Osteocyte (in vitro differentiated cells): ENCODE data around the gene SCAF4. TPM values are rescaled to one million over a fixed set of nuclear protein-coding genes. Genes with fewer than 3 reads are reported as not detected.
A peak's percentile ranks its signal among the peaks of the same experiment; 100 is the strongest.

Source experiments
- DNase-seq: peaks from one replicate; pipeline ENCODE4 v3.0.0; 2021; ENCODE audit warnings: mixed read lengths; ENCODE audit not compliant: unreplicated experiment; ENCODE audit errors: extremely low spot score
- H3K27ac Mint-ChIP-seq: one replicate; pipeline ENCODE4 v1.8.0; 2021; ENCODE audit warnings: mild to moderate bottlenecking, mixed read lengths; ENCODE audit not compliant: unreplicated experiment
- H3K27me3 Mint-ChIP-seq: one replicate; pipeline ENCODE4 v1.8.0; 2021; ENCODE audit warnings: mixed read lengths; ENCODE audit not compliant: unreplicated experiment
- H3K36me3 Mint-ChIP-seq: one replicate; pipeline ENCODE4 v1.8.0; 2021; ENCODE audit warnings: mixed read lengths; ENCODE audit not compliant: unreplicated experiment
- H3K4me1 Mint-ChIP-seq: one replicate; pipeline ENCODE4 v1.8.0; 2021; ENCODE audit warnings: mixed read lengths; ENCODE audit not compliant: unreplicated experiment
- H3K4me3 Mint-ChIP-seq: one replicate; pipeline ENCODE4 v1.8.0; 2021; ENCODE audit warnings: mild to moderate bottlenecking, moderate library complexity, mixed read lengths; ENCODE audit not compliant: unreplicated experiment
- H3K9me3 Mint-ChIP-seq: one replicate; pipeline ENCODE4 v1.8.0; 2021; ENCODE audit warnings: mixed read lengths; ENCODE audit not compliant: unreplicated experiment
- total RNA-seq: library from RNA; stranded (reverse); gene quantifications from 2 replicates; pipeline ENCODE4 v1.2.1, GENCODE V29; 2021
- TF ChIP-seq, protein P1 (sequence below): fragments of 200-600 bp; sonication (generic); IDR thresholded peaks from 2 replicates; pipeline ENCODE4 v1.5.0; 2021; ENCODE audit warnings: antibody characterized with exemption, mild to moderate bottlenecking, moderate library complexity

The SCAF4 gene
- total RNA-seq, 1 donor from 2014 or later, result 32.7 TPM

- Mint-ChIP-seq H3K9me3 (no peaks in the 10 kb centered on the region), H3K4me3 (no peak overlapping the region), H3K36me3 (no peaks in the 10 kb centered on the region), H3K4me1 (peaks cover 22% of the 10 kb centered on the region), H3K27ac (no peak overlapping the region), H3K27me3 (no peaks in the 10 kb centered on the region)
- DNase-seq, result no peak
- TF ChIP-seq, protein P1, sequence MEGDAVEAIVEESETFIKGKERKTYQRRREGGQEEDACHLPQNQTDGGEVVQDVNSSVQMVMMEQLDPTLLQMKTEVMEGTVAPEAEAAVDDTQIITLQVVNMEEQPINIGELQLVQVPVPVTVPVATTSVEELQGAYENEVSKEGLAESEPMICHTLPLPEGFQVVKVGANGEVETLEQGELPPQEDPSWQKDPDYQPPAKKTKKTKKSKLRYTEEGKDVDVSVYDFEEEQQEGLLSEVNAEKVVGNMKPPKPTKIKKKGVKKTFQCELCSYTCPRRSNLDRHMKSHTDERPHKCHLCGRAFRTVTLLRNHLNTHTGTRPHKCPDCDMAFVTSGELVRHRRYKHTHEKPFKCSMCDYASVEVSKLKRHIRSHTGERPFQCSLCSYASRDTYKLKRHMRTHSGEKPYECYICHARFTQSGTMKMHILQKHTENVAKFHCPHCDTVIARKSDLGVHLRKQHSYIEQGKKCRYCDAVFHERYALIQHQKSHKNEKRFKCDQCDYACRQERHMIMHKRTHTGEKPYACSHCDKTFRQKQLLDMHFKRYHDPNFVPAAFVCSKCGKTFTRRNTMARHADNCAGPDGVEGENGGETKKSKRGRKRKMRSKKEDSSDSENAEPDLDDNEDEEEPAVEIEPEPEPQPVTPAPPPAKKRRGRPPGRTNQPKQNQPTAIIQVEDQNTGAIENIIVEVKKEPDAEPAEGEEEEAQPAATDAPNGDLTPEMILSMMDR, result no peak
Measured at GRCh38 chr21:31727181-31727580, 4.7 kb downstream of the SCAF4 start.

GRCh38 chr21:31726407-31726806 is 5.5 kb downstream of the SCAF4 start:
- H3K4me3 Mint-ChIP-seq, result no peak overlapping the region
- no peaks in the 10 kb centered on the region for H3K36me3 Mint-ChIP-seq
- peaks cover 26% of the 10 kb centered on the region for H3K4me1 Mint-ChIP-seq
- no peak overlapping the region for H3K27ac Mint-ChIP-seq
- H3K9me3 Mint-ChIP-seq, result no peaks in the 10 kb centered on the region
- no peak for DNase-seq
- H3K27me3 Mint-ChIP-seq, result no peaks in the 10 kb centered on the region
- TF ChIP-seq, protein P1, result no peak

DNA sequence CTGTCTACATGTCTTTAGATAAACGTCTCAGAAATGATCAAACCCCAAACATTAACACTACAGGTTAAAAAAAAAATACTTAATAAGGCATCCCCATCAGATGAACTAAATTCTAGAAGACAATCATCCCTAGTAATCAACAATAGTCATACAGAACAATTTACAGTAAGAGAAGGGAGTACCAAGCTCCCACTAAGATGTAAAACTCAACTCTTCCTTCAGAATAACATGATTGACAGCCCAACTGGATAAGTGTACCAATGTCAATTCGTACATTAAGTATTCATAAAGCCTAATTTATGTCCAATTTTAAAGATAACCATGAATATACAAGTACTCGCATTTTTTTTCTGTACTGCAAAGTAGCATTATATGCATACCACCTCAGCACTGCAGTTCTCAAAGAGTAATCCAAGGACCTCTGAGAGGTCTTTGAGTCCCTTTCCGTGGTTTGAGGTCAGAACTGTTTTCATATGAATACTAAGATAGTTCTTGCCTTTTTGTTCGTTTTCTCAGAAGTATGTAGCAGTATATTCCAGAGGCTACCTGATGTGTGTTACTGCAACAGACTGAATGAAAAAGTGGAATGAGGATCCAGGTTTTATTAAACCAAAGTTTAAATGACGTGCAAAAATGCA is 6.6 kb downstream of the SCAF4 start:
- no peaks in the 10 kb centered on the region for H3K27me3 Mint-ChIP-seq
- TF ChIP-seq, protein P1, result no peak
- H3K4me3 Mint-ChIP-seq, result no peak overlapping the region
- DNase-seq, result no peak
- no peaks in the 10 kb centered on the region for H3K36me3 Mint-ChIP-seq
- peaks cover 30% of the 10 kb centered on the region for H3K4me1 Mint-ChIP-seq
- no peaks in the 10 kb centered on the region for H3K9me3 Mint-ChIP-seq
- no peak overlapping the region for H3K27ac Mint-ChIP-seq

GRCh38 chr21:31724552-31724951 is 7.4 kb downstream of the SCAF4 start:
- H3K4me1 Mint-ChIP-seq, result peaks cover 31% of the 10 kb centered on the region
- peaks cover 2% of the 10 kb centered on the region for H3K36me3 Mint-ChIP-seq
- TF ChIP-seq, protein P1, result no peak
- no peak for DNase-seq
- H3K9me3 Mint-ChIP-seq, result no peaks in the 10 kb centered on the region
- H3K27me3 Mint-ChIP-seq, result no peaks in the 10 kb centered on the region
- H3K27ac Mint-ChIP-seq, result peak overlapping the region; percentile 3
- H3K4me3 Mint-ChIP-seq, result no peak overlapping the region

GRCh38 chr21:31721381-31721780 is 10.5 kb downstream of the SCAF4 start:
- H3K4me1 Mint-ChIP-seq, result peaks cover 38% of the 10 kb centered on the region
- H3K27me3 Mint-ChIP-seq, result no peaks in the 10 kb centered on the region
- no peak overlapping the region for H3K4me3 Mint-ChIP-seq
- TF ChIP-seq, protein P1, result no peak
- H3K9me3 Mint-ChIP-seq, result no peaks in the 10 kb centered on the region
- H3K27ac Mint-ChIP-seq, result no peak overlapping the region
- DNase-seq, result no peak
- peaks cover 2% of the 10 kb centered on the region for H3K36me3 Mint-ChIP-seq
